ENCODE measurements around the gene GPR84.

Gene GPR84

DNA sequence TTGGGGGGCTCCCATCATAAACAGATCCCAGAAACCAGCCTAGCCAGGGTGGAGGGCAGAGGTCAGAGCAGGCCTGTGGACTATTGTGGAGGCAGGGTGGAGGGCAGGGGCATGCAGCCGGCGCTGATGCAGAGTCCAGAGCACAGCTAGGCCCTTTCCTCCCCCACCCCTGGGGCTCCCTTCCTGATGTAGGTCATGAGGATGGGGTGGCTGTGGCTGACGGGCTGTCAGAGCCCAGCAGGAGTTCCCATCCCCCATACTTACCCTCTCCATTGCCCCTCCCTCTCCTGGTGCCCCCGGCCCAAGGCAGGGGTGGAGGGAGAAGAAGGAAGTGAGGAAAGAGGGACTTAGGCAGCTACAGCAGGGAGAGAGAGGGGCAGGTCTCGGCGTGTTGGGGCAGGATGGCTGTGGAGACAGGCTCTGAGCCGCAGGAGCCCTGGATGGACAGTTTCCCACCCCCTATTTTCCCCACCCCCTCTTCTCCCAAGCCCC lies 25.9 kb upstream of the GPR84 start:
- ChIA-PET POLR2A (no interaction called here), CTCF (interaction anchor here (1.2 to 4.1 kb wide), 5 partner anchors 9 to 50 kb away, joined by 3 to 76 read pairs (median 6); no protein-coding TSS in a partner anchor)
- TF ChIP-seq, protein P1, sequence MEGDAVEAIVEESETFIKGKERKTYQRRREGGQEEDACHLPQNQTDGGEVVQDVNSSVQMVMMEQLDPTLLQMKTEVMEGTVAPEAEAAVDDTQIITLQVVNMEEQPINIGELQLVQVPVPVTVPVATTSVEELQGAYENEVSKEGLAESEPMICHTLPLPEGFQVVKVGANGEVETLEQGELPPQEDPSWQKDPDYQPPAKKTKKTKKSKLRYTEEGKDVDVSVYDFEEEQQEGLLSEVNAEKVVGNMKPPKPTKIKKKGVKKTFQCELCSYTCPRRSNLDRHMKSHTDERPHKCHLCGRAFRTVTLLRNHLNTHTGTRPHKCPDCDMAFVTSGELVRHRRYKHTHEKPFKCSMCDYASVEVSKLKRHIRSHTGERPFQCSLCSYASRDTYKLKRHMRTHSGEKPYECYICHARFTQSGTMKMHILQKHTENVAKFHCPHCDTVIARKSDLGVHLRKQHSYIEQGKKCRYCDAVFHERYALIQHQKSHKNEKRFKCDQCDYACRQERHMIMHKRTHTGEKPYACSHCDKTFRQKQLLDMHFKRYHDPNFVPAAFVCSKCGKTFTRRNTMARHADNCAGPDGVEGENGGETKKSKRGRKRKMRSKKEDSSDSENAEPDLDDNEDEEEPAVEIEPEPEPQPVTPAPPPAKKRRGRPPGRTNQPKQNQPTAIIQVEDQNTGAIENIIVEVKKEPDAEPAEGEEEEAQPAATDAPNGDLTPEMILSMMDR (IDR thresholded peaks at IDR 0.05; ENCODE audit: insufficient read depth, low read length, missing control alignments), result no peak
- H3K4me3 ChIP-seq (ENCODE audit: low read depth, low read length), result no peak overlapping the region
- DNase-seq (ENCODE audit: low read depth, low spot score), result no peak

GRCh38 chr12:54389607-54390175 lies 25.4 kb upstream of the GPR84 start:
- ChIA-PET POLR2A (no interaction called here), CTCF (interaction anchor here (0.9 to 2.6 kb wide), 5 partner anchors 10 to 51 kb away, joined by 3 to 14 read pairs (median 5); no protein-coding TSS in a partner anchor)
- no peak overlapping the region for H3K4me3 ChIP-seq (ENCODE audit: low read depth, low read length)
- TF ChIP-seq, protein P1 (IDR thresholded peaks at IDR 0.05; ENCODE audit: insufficient read depth, low read length, missing control alignments), result no peak
- DNase-seq (ENCODE audit: low read depth, low spot score), result no peak

- DNase-seq (ENCODE audit: low read depth, low spot score), result no peak
- TF ChIP-seq, protein P1 (IDR thresholded peaks at IDR 0.05; ENCODE audit: insufficient read depth, low read length, missing control alignments), result no peak
- H3K4me3 ChIP-seq (ENCODE audit: low read depth, low read length), result no peak overlapping the region
- POLR2A ChIA-PET, result no interaction called here
- CTCF ChIA-PET, result interaction anchor here (0.9 kb wide), 1 partner anchor 10 kb away, joined by 3 read pairs; no protein-coding TSS in a partner anchor
Measured at GRCh38 chr12:54389134-54389508, 24.8 kb upstream of the GPR84 start.

- DNase-seq (ENCODE audit: low read depth, low spot score), result no peak
- ChIA-PET POLR2A (no interaction called here), CTCF (interaction anchor here (0.9 to 11.2 kb wide), 8 partner anchors 9 to 401 kb away, joined by 3 to 333 read pairs (median 12); no protein-coding TSS in a partner anchor)
- H3K4me3 ChIP-seq (ENCODE audit: low read depth, low read length), result no peak overlapping the region
- TF ChIP-seq, protein P1 (IDR thresholded peaks at IDR 0.05; ENCODE audit: insufficient read depth, low read length, missing control alignments), result no peak
Measured at GRCh38 chr12:54388237-54389133, 24.2 kb upstream of the GPR84 start.

DNA sequence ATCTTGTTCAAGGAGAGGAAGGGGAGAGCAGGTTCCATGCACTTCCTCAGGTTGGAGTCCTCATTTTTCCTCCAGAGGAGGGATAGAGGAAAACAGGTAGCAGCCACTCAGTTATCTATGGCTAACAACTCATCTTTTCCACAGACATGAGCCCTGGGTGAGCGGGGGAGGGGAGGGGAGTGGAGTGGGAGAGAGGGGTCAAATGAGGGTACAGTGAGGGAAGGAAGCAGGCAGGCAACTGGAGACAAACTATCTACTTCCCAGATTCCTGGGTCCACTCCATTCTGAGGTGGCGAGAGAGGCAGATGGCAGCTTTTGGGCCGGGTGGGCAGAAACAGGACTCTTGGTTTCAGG lies 22.8 kb upstream of the GPR84 start:
- H3K4me3 ChIP-seq (ENCODE audit: low read depth, low read length), result no peak overlapping the region
- ChIA-PET CTCF (interaction anchor here (0.8 to 11.2 kb wide), 9 partner anchors 8 to 172 kb away, joined by 3 to 333 read pairs (median 8); no protein-coding TSS in a partner anchor), POLR2A (interaction anchor here (0.9 to 1.0 kb wide), 2 partner anchors 8 to 13 kb away, joined by 3 read pairs; no protein-coding TSS in a partner anchor)
- no peak for DNase-seq (ENCODE audit: low read depth, low spot score)
- TF ChIP-seq, protein P1 (IDR thresholded peaks at IDR 0.05; ENCODE audit: insufficient read depth, low read length, missing control alignments), result no peak
